Stimulated activated CD8-positive, alpha-beta memory T cell treated with anti-CD3 and anti-CD28 coated beads, Interleukin-2, amount 100 ng/mL, for 48 hours (primary cell): ENCODE data around the gene SUN2.
A peak's percentile ranks its signal among the peaks of the same experiment; 100 is the strongest.

Experiments
- DNase-seq, 2 donors: peaks; one replicate each; pipeline ENCODE4 v3.0.0-alpha.2; 2020; ENCODE audit warnings: low read depth in 2 of 2

SUN2 gene

GRCh38 chr22:38716271-38716670 is 39.5 kb downstream of the SUN2 start:
- no peak for DNase-seq

DNA sequence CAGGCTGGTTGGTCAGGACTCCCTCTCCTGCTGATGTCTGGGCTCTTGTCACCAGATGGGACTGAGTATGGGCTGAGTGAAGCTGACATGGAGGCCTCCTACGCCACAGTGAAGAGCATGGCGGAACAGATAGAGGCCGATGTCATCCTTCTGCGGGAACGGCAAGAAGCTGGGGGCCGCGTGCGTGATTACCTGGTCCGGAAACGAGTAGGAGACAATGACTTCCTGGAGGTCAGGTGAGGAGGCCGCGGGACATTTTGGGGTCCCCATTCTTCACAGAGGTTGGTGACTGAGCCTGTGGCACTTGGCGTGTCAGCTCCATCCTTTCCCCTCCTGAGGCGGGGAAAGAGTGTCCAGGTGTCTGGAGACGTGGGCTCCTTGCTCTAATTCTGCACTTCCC is 39.9 kb downstream of the SUN2 start:
- DNase-seq = no peak

DNA sequence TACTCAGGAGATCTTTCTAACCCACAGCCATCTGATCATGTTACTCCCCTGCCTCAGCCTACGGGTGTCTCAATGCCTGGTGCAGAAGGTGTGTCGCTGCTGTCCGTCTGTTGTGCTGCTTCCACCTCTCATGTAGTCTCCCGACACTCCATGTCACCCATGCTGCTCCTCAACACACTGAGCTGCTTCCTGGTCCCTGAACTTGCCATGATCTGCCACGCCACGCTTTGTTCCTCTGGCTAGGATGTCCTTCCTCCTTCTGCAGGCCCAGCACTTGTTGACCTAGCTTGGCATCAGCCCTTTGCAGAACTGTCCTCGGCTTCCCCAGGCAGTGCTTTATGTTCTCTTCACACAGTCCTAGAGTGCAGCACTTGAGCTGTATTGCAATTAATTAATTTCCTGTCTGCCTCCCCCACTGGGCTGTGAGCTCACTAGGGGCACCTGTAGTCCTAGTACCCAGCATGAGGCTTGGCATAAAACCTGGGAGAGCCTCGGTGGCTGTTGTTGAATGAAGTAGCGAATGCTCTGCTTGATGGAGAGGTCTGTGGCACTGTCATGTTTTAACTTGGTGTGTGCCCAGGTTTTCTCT is 40.5 kb downstream of the SUN2 start:
- no peak for DNase-seq

DNA sequence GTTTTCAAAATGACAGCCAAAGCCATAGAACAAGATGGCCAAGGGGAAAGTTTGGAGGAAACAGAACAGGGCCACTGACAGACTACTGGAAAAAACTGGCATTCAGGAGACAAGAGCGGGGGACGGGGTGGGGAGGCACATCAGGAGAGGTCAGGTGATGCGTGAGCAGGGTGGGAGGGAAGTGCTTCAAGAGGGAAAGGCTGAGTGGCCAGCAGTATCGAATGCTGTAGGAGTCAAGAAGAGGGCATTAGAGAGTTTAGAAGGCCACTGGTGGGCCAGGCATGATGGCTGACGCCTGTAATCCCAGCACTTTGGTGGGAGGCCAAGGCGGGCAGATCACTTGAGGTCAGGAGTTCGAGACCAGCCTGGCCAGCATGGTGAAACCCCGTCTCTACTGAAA is 41.9 kb downstream of the SUN2 start:
- DNase-seq = no peak

DNA sequence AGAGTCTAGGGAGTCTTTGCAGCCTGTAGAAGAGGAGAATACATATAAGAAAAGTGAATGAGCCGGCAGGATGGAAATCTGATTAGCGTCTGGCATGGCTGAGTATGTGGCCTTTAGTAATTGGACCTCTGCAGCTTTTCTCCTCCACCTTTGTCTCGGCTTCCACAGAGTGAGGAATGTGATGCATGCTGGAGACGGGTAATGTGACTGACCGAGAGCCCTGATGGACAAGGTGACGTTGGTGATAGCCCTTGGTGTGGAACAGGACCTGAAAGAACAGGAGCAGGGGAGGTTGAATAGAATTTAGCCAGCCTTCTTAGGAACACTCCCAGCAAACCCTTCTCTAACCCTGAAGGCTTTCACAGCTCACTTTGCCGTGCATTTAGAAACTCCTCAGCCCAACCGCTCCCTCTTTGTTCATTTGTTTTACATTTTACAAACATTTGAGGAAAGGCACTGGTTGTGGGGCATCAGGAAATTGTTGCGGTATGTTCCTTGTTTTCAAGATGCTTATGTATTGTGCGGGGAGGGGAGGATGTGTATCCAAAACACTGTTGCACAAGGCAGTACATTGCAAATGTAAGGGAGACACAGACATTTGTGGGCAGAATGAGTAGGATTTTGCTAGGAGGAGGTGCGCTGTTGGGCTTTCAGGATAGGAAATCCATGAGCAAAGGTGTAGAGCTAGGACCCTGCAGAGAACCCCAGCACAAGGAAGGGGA is 43.2 kb downstream of the SUN2 start:
- DNase-seq = no peak

- no peak for DNase-seq
Observed at GRCh38 chr22:38710866-38711265, 44.9 kb downstream of the SUN2 start.

DNA sequence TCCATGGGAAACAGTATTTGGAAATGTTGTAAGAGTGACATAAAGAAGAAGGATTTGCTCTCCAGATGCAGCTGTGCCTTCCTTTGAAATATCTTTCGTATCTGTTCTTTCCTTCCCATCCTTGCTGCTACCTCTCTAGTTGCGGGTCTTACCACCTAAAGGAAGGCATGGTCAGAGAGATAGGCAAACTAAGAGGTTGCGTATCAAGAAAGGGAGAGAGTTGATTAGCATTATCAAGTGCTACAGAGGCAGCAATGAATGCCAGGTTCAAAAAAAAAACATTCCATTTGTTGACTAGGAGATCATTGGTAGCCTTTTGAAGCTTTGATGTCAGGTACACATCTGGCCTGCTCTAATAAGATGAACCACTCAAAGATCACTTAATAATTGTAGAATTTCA is 45.4 kb downstream of the SUN2 start:
- DNase-seq = no peak

GRCh38 chr22:38709306-38709705 is 46.5 kb downstream of the SUN2 start:
- DNase-seq = no peak

DNA sequence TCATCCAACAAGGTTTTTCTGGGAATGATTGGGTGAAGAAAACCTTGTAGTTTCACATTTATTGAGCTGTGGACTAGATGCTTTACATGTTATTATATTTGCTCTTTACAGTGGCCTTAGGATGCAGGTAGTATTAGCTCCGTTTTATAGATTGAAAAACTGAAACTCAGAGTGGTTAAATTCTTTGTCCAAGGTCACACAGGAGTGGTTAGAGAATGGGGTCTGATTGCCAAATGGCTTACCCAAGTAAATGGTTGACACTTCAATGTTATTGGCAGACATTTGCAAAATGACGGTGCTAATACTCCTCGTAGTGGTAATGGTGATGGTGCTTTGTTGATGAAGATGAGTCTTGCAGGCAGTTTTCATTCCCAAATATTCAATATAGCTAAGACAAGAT is 47.8 kb downstream of the SUN2 start:
- no peak for DNase-seq

DNA sequence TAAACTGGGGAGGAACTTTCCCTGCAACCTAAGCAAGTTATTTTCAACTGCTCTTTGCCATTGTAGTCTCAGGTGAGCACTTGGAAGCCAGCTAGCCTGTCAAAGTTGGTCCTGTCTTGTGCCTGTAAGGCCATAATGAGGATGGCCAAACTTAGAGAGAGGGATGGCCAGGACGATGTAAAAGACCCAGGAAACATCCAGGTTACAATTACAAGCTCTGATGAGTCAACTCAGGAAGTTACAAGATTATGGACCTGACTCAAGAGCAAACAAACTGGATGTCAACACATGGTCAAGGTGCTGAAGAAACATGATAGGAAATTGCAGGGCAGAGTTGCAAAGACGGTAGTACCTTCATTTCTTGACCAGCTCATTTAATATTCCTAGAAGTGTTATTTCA is 48.5 kb downstream of the SUN2 start:
- DNase-seq = no peak

- DNase-seq = no peak
Observed at GRCh38 chr22:38706901-38707195, 49.0 kb downstream of the SUN2 start.

GRCh38 chr22:38706101-38706900 is 49.5 kb downstream of the SUN2 start:
- DNase-seq = no peak

GRCh38 chr22:38705235-38706100 is 50.3 kb downstream of the SUN2 start, which contains the start of gene GTPBP1:
Gene GTPBP1, plus strand, starts transcription at chr22:38705944. Its CDS starts 12 bp downstream, at chr22:38705956.
- peak; percentile 90 to 91 for DNase-seq

DNA sequence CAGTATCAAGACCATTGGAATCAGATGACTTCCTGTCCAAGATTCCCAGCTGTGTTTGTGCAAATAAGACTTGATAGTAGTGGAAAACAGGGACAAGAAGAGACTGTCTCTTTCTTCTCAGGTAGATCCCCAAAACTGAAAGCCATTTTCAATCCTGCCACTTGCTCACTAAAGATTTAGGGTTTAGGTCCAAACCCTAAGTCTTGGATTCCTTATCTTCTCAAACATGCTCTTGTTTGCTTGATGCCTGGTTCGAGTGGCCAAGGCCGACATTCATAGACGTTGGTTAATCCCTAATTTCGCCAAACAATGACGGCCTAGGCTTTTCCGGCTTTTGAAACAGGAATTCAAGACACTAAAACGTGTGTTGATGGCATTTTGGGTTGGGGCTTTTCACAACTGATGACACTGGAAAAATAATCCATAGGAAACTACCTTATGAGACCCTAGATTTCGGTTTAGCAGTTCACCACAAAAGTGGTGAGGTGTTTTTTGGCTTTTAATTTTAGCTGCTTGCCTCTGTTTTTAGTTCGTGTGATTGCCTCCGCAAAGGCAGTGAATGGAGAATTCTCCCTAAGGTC is 51.1 kb downstream of the SUN2 start:
- DNase-seq = no peak

- DNase-seq = peak; percentile 97
Observed at GRCh38 chr22:38700789-38701628, 54.8 kb downstream of the SUN2 start, which contains the start of gene JOSD1. Gene JOSD1, minus strand, starts transcription at chr22:38700943. Its CDS starts 956 bp downstream, at chr22:38699987.

DNA sequence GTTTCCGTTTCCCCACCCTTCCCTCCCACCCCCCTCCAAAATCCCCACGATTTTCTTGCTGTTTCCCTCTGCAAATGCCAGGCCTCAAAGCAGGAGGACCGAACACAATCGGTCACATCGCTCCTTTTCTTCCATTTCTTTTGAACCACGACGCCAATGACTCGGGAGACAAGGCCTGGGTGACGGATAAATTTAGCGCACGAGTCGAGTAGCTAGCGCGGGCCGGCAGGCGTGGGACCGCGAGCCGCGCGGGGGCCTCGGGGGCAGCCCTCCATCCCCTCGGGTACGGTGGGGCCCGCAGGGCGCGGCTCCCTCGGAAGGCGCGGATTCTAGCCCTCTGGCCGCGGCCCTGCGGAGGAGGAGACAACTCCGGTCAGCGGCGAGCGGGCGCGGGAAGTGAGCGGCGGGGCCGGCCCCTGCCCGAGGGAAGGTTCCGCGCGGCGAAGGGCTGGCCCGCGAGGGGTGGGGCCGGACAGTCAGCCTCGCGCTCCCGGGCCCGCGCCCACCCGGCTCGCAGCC is 55.5 kb downstream of the SUN2 start:
- DNase-seq = no peak

DNA sequence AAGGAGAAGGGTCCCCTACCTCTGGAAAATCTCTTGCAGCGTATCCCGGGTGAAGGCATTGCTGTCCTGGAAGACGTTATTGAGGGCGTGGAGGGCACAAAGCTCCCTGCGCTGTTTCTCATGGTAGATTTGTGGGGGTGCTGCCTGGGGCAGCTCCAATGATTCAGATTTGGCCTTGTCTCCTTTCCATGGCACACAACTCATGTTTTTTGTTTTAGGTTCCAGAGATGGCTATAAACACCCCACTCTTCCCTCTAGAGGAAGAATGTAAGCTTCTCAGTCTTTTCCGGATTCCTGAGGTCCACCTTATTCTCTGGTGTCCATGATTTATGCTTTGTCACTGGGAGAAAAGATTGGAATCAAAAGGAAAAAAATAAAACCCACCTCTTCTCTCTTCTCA is 56.0 kb downstream of the SUN2 start:
- DNase-seq = no peak

DNA sequence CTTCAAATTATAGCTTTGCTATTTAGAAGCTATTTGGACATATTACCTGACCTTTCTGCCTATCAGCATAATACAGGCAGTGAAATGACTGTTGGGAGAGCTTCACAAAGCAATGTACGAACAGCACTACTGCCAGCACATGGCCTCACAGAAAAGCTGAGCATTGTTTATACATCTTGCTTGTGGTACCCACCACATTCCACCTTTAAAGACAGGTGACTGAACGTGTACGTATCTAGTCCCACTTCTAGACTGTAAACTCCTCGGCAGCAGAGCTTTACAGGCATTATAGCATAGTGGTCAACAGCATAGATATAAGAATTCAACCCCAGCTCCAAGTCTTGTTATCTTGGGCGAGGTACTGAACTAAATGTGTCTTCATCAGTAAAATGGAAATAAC is 56.7 kb downstream of the SUN2 start:
- no peak for DNase-seq

DNA sequence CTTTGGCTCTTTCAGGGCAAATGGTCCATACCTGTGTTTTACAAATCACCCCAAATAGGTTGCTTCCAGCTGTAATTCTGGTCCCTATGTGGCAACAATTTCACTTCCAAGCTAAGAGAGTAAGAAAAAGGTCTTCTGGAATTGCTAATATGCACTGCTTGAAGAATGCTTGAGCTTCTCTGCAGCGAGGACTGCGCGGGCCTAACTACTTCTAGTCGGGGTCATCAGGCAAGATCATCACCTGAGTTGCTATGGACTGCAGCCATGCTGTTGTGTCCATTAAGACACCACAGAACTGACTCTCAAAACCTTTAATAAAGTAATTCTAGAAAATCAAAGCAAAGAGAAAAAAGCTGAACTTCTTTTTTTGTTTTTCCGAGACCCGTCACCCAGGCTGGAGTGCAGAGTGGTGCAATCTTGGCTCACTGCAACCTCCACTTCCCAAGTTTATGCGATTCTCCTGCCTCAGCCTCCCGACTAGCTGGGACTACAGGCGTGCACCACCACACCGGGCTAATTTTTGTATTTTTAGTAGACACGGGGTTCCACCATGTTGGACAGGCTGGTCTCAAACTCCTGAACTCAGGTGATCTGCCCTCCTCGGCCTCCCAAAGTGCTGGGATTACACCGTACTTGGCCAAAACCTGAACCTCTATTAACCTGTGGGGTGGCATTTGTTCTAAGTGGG is 57.2 kb downstream of the SUN2 start:
- no peak for DNase-seq
